GM18505 (cell line): ENCODE measurements around the gene PLEKHG4B.
"Not testable (repeated sequence)": the region's sequence is repeated elsewhere in the genome, so short reads cannot be mapped to it uniquely, and the experiment has no call there.

Source experiments
- ATAC-seq: cut with Tn5 transposase; IDR thresholded peaks from one replicate; pipeline ENCODE4 v1.9.1; 2021; ENCODE audit not compliant: unreplicated experiment
- POLR2A ChIP-seq: IDR thresholded peaks from 4 replicates; pipeline ENCODE4 v1.6.1; 2011; ENCODE audit warnings: borderline replicate concordance; ENCODE audit not compliant: insufficient read depth, insufficient read length; ENCODE audit errors: extremely low read depth

The PLEKHG4B gene

DNA sequence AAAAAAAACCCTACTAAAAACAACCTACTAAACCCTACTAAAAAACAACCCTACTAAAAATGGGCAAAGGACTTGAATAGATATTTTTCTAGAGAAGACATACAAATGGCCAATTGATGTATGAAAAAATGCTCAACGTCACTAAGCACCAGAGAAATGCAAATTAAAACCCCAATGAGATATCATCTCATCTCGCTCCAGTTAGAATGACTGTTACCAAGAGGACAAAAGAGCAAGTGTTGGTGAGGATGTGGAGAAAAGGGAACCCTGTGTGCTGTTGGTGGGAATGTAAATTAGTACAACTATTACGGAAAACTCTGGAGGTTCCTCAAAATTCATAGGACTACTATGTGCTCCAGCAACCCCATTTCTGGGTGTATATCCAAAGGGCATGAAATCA, 136.9 kb downstream of the PLEKHG4B start:
- TF ChIP-seq POLR2A, result no peak
- no peak for ATAC-seq

DNA sequence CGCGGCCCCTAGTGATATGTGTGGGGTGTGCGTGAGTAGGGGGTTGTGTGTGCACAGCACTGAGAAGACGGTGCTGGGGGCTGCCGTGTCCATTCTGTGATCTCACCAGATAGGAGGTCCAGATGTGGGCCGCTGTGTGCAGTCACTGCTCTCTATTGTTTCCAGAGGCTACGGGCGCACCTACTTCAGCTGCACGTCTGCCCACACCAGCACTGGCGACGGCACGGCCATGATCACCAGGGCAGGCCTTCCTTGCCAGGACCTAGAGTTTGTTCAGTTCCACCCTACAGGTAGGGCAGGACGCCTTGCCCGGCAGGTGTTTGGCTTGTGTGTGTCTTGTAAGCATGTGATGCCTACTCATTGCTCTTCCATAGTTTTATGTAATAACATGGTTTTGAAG, 138.7 kb downstream of the PLEKHG4B start:
- TF ChIP-seq POLR2A, result no peak
- no peak for ATAC-seq

DNA sequence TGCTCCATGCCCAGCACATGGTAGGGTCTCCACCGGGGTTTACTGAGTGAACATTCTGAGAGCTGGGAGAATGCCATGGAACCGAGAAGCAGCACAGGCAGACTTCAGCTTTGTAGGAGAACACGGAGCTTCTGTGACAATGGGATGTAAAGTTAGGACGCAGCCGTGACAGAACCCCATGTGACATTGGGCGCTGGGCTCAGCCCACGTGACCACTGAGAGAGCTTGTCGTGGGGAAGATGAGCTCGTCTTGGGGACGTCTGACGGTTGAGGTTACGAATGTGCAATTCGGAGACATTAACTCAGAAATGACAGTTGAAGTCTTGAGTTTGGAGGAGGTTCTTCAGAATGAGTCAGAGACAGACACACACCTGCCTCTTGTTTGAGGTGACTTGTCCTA, 139.7 kb downstream of the PLEKHG4B start:
- ATAC-seq, result no peak
- TF ChIP-seq POLR2A, result no peak

DNA sequence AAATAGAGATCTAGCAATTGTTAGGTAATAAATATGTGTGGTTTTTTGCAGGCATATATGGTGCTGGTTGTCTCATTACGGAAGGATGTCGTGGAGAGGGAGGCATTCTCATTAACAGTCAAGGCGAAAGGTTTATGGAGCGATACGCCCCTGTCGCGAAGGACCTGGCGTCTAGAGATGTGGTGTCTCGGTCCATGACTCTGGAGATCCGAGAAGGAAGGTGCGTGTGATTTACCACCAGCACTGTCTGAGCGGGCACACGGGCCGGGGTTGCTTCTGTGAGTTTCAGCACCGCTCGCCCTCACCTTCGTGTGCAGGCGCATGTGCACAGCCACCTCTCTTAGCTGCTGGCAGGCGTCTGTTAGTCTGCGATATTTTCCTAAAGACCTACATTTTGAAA, 141.5 kb downstream of the PLEKHG4B start:
- not testable (repeated sequence) for ATAC-seq

DNA sequence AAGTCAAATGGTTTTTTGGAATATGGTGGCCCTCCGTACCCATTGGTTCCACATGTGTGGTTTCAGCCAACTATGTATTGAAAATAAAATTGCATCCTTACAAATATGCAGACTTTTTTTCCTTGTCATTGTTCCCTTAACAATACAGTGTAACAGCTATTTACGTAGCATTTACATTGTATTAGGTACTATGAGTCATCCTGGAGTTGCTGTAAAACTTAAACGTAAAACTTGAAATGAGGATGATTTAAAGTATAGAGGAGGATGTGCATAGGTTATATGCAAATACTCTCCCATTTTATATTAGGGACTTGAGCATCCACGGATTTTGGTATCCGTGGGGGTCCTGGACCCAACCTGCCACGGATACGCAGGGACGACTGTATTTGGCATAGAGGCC, 142.5 kb downstream of the PLEKHG4B start:
- TF ChIP-seq POLR2A, result no peak
- no peak for ATAC-seq

DNA sequence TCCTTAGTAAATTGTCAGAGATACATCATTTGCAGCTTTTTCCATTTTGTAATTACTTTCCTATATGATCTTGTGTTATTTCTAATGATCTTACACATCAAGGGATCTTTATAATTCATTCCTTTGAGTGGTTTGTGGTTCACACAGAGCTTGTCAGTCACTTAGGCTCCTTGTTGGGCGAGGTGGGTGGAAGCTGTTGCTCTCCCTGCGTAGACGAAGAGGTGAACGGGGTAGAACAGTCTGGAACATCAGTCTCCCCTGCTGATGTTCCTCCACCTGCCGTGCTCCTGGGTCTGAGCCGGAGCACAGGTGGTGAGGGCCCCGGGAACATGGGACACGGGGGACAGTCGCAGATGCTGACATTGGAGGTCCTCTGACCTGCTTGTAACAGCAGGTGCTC, 143.6 kb downstream of the PLEKHG4B start:
- ATAC-seq, result not testable (repeated sequence)

DNA sequence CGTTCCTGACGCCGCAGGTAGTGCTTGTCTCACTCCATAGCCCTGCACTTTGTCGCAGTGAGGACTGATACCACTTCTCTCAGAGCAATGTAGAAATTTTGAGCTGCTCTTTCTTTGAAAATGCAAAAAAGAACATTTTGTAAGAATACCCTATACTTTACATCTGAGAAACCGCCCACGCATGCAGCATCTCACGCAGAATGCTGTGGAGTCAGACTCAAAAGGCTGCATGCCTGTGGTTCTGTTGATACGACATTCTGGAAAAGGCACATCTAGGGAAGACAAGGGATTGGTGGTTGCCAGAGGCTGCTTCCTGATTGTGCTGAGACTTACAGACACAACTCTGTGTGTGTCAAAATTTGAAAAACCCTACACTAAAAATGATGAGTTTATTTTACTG, 146.0 kb downstream of the PLEKHG4B start:
- ATAC-seq, result not testable (repeated sequence)
